Placental pericyte (primary cell): ENCODE measurements around the gene AGR2. TPM values are rescaled to one million over a fixed set of nuclear protein-coding genes. Genes with fewer than 3 reads are reported as not detected.

ENCODE experiments used
- total RNA-seq: library from RNA; depleted of rRNA; stranded (reverse); fragments of >200 nt; gene quantifications from 2 replicates; pipeline ENCODE4 v1.2.3, GENCODE V29; 2012

Gene AGR2
- under 0.01 TPM in 1 of 2 replicates, not detected in the other for total RNA-seq

GRCh38 chr7:16804674-16805439 lies at the start of gene AGR2:
Gene AGR2 (minus strand): TSS chr7:16804999. CDS start chr7:16801796, 3,203 bp downstream.

GRCh38 chr7:16753102-16753931 lies 51.5 kb downstream of the AGR2 start, which contains the start of gene TSPAN13:
Gene TSPAN13 (plus strand): TSS chr7:16753755. CDS start chr7:16753968, 213 bp downstream.

Other genes starting within 250 kb of the AGR2 start
- 23.0 and 23.6 TPM in 2 replicates for gene ANKMY2, start 159.2 kb downstream of the AGR2 start, total RNA-seq
- gene BZW2, start 158.8 kb downstream of the AGR2 start, total RNA-seq = 82.5 and 86.8 TPM in 2 replicates
- gene TSPAN13, start 51.2 kb downstream of the AGR2 start, total RNA-seq = 15.5 and 46.8 TPM in 2 replicates
- gene AGR3, start 77.0 kb upstream of the AGR2 start, total RNA-seq = not detected in 2 replicates